GM06990 (cell line): Measurements from ENCODE around the gene CACNA2D2.

ENCODE experiments used
- DNase-seq: peaks from one replicate; pipeline ENCODE4 v3.0.0-alpha.2; 2011; ENCODE audit not compliant: insufficient read length; ENCODE audit errors: extremely low read depth
- H3K27me3 ChIP-seq: replicated peaks from 2 replicates; pipeline ENCODE4 v1.6.0; 2011; ENCODE audit warnings: low read length; ENCODE audit not compliant: control insufficient read depth, insufficient read depth
- H3K36me3 ChIP-seq: 2 replicates; pipeline ENCODE4 v1.5.1; 2011; ENCODE audit warnings: low read length; ENCODE audit not compliant: control insufficient read depth, insufficient read depth
- H3K4me3 ChIP-seq: replicated peaks from 2 replicates; pipeline ENCODE4 v1.5.1; 2011; ENCODE audit warnings: low read depth, mild to moderate bottlenecking, control low read depth, low read length
- CTCF ChIP-seq: IDR thresholded peaks from 2 replicates; pipeline ENCODE4 v1.5.1; 2011; ENCODE audit warnings: low read length, control low read depth, mild to moderate bottlenecking, inconsistent platforms; ENCODE audit not compliant: insufficient read depth, poor library complexity, severe bottlenecking

The CACNA2D2 gene

GRCh38 chr3:50339485-50340146, 163.8 kb downstream of the CACNA2D2 start:
- no peaks in the 10 kb centered on the region for H3K36me3 ChIP-seq
- H3K27me3 ChIP-seq: no peaks in the 10 kb centered on the region
- peak overlapping the region; percentile 93 for H3K4me3 ChIP-seq
- no peak for TF ChIP-seq CTCF
- no peak for DNase-seq

GRCh38 chr3:50338965-50339364, 164.5 kb downstream of the CACNA2D2 start:
- H3K27me3 ChIP-seq: no peaks in the 10 kb centered on the region
- TF ChIP-seq CTCF: no peak
- no peak for DNase-seq
- H3K4me3 ChIP-seq: peak overlapping the region; percentile 93
- peaks cover 2% of the 10 kb centered on the region for H3K36me3 ChIP-seq

DNA sequence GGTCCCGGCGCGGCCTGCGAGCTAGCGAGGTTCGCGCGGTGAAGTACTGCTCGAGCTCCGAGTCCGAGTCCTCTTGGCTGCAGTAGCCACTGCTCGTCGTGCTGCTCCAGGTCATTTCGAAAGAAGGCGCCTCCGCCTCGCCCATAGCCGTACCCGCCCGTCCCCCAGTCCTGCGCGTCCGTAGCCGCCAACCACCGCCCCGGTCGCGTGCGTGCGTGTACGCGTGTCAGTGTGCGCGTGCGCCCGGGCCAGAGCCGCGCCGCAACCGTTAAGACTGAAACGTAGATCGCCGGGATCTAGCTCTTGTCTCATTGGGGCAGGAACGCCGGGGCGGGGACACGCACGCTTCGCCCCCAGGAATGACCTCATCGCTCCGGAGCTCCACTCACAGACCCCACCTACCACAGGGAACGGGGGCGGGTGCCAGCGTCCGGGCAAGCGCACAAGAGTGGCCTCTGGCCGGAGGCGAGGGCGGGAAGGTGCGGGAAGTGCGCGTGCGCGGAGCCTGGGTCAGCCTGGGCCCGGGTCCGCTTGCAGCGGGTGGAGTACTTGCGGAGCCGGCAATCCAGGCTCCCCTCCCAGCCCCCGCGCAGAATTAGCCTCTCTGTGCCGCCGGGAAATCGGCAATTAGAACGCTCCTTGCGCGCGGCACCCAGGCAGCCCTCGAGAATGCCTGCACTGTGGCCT, 166.1 kb downstream of the CACNA2D2 start:
- TF ChIP-seq CTCF: no peak
- peak overlapping the region; percentile 93 for H3K4me3 ChIP-seq
- H3K27me3 ChIP-seq: no peaks in the 10 kb centered on the region
- DNase-seq: peak; percentile 99
- peaks cover 6% of the 10 kb centered on the region for H3K36me3 ChIP-seq

DNA sequence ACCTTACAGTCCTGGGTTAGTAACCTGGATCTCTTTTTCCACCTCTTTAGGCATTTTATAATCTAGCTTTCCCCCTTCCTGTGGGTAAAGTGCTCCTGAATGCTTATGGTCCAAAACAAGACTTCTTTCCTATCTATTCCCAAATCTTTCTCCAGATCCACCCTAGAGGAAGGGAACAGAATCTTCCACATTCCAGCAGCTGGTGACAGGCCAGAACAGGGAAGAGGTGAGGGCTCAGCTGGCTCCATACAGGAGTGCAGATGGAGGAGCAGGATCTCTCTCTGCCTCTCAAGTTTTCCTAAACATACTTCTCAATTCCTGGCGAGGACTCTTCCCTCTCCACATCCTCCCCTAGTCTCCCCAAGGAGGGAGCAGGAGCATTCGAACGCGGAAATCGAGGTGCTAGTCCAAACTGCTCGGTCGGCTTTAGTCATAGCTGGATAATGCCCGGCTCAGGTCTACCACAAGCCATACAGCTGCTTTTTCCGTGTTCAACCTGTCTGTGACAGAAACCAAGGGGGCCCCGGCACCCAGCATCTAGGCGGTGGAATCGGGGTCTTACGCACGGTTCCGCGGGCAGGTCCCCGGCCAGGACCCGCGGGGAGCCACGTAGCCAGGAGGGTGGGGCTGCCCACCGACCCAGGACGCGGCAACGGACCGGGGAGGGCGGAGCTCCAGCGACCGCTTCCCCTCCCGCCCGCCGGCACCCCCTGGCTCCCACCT, 166.8 kb downstream of the CACNA2D2 start:
- TF ChIP-seq CTCF: no peak
- H3K36me3 ChIP-seq: peaks cover 13% of the 10 kb centered on the region
- H3K4me3 ChIP-seq: peak overlapping the region; percentile 93
- DNase-seq: no peak
- no peaks in the 10 kb centered on the region for H3K27me3 ChIP-seq

DNA sequence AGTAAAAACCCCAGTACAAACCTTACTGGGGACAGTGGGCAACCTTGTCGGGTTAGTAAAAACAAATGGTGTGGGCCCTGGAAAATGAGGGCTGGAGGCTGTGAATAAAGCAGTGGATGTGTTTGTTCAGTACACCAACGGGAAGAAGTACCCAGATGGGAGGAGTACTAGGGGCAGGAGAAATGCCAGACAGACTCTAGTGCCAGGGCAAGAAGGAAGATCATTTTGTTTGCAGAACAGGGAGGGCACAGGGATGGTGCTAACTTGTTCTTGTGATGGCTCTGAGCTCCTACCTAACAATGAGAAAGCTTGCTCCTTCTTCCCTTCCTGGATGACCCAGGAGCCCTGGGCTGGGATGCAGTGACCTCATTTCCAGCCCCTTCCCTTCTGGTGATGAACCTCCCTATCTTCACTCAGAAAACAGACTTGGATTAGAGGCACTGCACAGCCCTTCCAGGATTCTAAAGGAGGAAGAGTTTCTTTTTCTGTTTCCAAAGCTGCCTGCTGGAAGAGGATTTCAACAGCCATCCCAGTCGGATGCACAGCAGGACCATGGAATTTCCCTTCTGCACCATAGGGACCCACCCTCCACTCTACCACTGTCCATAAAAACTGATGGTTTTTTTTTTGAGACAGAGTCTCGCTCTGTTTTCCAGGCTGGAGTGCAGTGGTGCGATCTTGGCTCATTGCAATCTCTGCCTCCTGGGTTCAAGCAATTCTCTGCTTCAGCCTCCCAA, 168.9 kb downstream of the CACNA2D2 start:
- H3K36me3 ChIP-seq: peaks cover 30% of the 10 kb centered on the region
- H3K4me3 ChIP-seq: no peak overlapping the region
- TF ChIP-seq CTCF: no peak

More for the DNA sequence above, 168.9 kb downstream of the CACNA2D2 start:
- no peak for DNase-seq
- H3K27me3 ChIP-seq: no peaks in the 10 kb centered on the region
